Activated T-cell treated with anti-CD3 and anti-CD28 coated beads, Interleukin-2, amount 50 U/mL, for 24 hours (primary cell): ENCODE measurements around the gene ZSCAN22.

Experiments used
- DNase-seq: peaks from one replicate; pipeline ENCODE4 v3.0.0-alpha.2; 2020
- H3K27ac Mint-ChIP-seq: 2 replicates; pipeline ENCODE4 v1.8.0; 2020; ENCODE audit warnings: mild to moderate bottlenecking, mixed read lengths
- H3K27me3 Mint-ChIP-seq: 2 replicates; pipeline ENCODE4 v1.8.0; 2020; ENCODE audit warnings: mixed read lengths
- H3K36me3 Mint-ChIP-seq: 2 replicates; pipeline ENCODE4 v1.8.0; 2020; ENCODE audit warnings: low read depth, mixed read lengths
- H3K4me1 Mint-ChIP-seq: 2 replicates; pipeline ENCODE4 v1.8.0; 2020; ENCODE audit warnings: low read depth, mixed read lengths
- H3K4me3 Mint-ChIP-seq: 2 replicates; pipeline ENCODE4 v1.8.0; 2020; ENCODE audit warnings: mild to moderate bottlenecking, moderate library complexity, mixed read lengths
- H3K9me3 Mint-ChIP-seq: 2 replicates; pipeline ENCODE4 v1.8.0; 2020; ENCODE audit warnings: mixed read lengths

Gene ZSCAN22

GRCh38 chr19:58326914-58327726 lies at the start of gene ZSCAN22:
TSS of gene ZSCAN22 (plus strand) at chr19:58326994. CDS start at chr19:58334803, 7,809 bp downstream.
- no peak within 1 kb of the TSS for H3K4me3 Mint-ChIP-seq
- DNase-seq = peak; percentile 92
- no peaks in the 10 kb centered on the region for H3K27me3 Mint-ChIP-seq
- no peaks in the 10 kb centered on the region for H3K9me3 Mint-ChIP-seq
- no peaks in the 10 kb centered on the region for H3K4me1 Mint-ChIP-seq
- H3K36me3 Mint-ChIP-seq = peaks cover 4% of the 10 kb centered on the region
- no peak within 1 kb of the TSS for H3K27ac Mint-ChIP-seq

- Mint-ChIP-seq H3K36me3 (peaks cover 94% of the 10 kb centered on the region), H3K27ac (no peak overlapping the region), H3K9me3 (peaks cover 39% of the 10 kb centered on the region), H3K4me3 (peak overlapping the region; percentile 95), H3K27me3 (no peaks in the 10 kb centered on the region), H3K4me1 (peaks cover 45% of the 10 kb centered on the region)
- no peak for DNase-seq
Observed at GRCh38 chr19:58277197-58277596, 49.6 kb upstream of the ZSCAN22 start.

- Mint-ChIP-seq H3K9me3 (peaks cover 39% of the 10 kb centered on the region), H3K36me3 (peaks cover 90% of the 10 kb centered on the region), H3K4me1 (peaks cover 47% of the 10 kb centered on the region)
Observed at GRCh38 chr19:58277748-58278540, 48.9 kb upstream of the ZSCAN22 start.

GRCh38 chr19:58278541-58279041 lies 48.2 kb upstream of the ZSCAN22 start, which contains the start of gene ZNF8:
TSS of gene ZNF8 (plus strand) at chr19:58278955. CDS start at chr19:58279082, 127 bp downstream.
- DNase-seq = peak; percentile 97
- Mint-ChIP-seq H3K27me3 (no peaks in the 10 kb centered on the region), H3K9me3 (peaks cover 41% of the 10 kb centered on the region), H3K4me3 (peak within 1 kb of the TSS; percentile 95), H3K4me1 (peaks cover 47% of the 10 kb centered on the region), H3K27ac (peak within 1 kb of the TSS; percentile 98), H3K36me3 (peaks cover 90% of the 10 kb centered on the region)

More at GRCh38 chr19:58277748-58278540, 48.9 kb upstream of the ZSCAN22 start:
- Mint-ChIP-seq H3K27me3 (no peaks in the 10 kb centered on the region), H3K4me3 (peak overlapping the region; percentile 95), H3K27ac (peak overlapping the region; percentile 98)
- no peak for DNase-seq

GRCh38 chr19:58279042-58279924 lies 47.5 kb upstream of the ZSCAN22 start:
- Mint-ChIP-seq H3K36me3 (peaks cover 90% of the 10 kb centered on the region), H3K4me1 (peaks cover 47% of the 10 kb centered on the region), H3K4me3 (peak overlapping the region; percentile 95), H3K27ac (peak overlapping the region; percentile 98), H3K27me3 (no peaks in the 10 kb centered on the region), H3K9me3 (peaks cover 38% of the 10 kb centered on the region)
- no peak for DNase-seq

- Mint-ChIP-seq H3K36me3 (peaks cover 89% of the 10 kb centered on the region), H3K4me3 (peak overlapping the region; percentile 95), H3K9me3 (peaks cover 34% of the 10 kb centered on the region), H3K4me1 (peaks cover 47% of the 10 kb centered on the region), H3K27me3 (no peaks in the 10 kb centered on the region), H3K27ac (peak overlapping the region; percentile 3)
- no peak for DNase-seq
Observed at GRCh38 chr19:58279925-58280316, 46.9 kb upstream of the ZSCAN22 start.

GRCh38 chr19:58284199-58284598 lies 42.6 kb upstream of the ZSCAN22 start:
- peaks cover 91% of the 10 kb centered on the region for H3K36me3 Mint-ChIP-seq
- H3K4me1 Mint-ChIP-seq = peaks cover 29% of the 10 kb centered on the region
- no peak overlapping the region for H3K27ac Mint-ChIP-seq
- H3K27me3 Mint-ChIP-seq = no peaks in the 10 kb centered on the region
- no peak overlapping the region for H3K4me3 Mint-ChIP-seq
- peaks cover 31% of the 10 kb centered on the region for H3K9me3 Mint-ChIP-seq
- DNase-seq = no peak

- Mint-ChIP-seq H3K4me1 (no peaks in the 10 kb centered on the region), H3K36me3 (peaks cover 100% of the 10 kb centered on the region), H3K4me3 (no peak overlapping the region), H3K27me3 (no peaks in the 10 kb centered on the region), H3K27ac (no peak overlapping the region), H3K9me3 (peaks cover 47% of the 10 kb centered on the region)
- DNase-seq = no peak
Observed at GRCh38 chr19:58291943-58292342, 34.9 kb upstream of the ZSCAN22 start.

GRCh38 chr19:58294743-58295374 lies 31.9 kb upstream of the ZSCAN22 start:
- no peak for DNase-seq
- Mint-ChIP-seq H3K36me3 (peaks cover 95% of the 10 kb centered on the region), H3K27ac (no peak overlapping the region), H3K9me3 (peaks cover 47% of the 10 kb centered on the region), H3K27me3 (no peaks in the 10 kb centered on the region), H3K4me3 (no peak overlapping the region), H3K4me1 (no peaks in the 10 kb centered on the region)

- DNase-seq = no peak
- Mint-ChIP-seq H3K27me3 (no peaks in the 10 kb centered on the region), H3K36me3 (peaks cover 95% of the 10 kb centered on the region), H3K4me1 (no peaks in the 10 kb centered on the region), H3K27ac (no peak overlapping the region), H3K4me3 (no peak overlapping the region), H3K9me3 (peaks cover 54% of the 10 kb centered on the region)
Observed at GRCh38 chr19:58296104-58296503, 30.7 kb upstream of the ZSCAN22 start.

- peaks cover 88% of the 10 kb centered on the region for H3K36me3 Mint-ChIP-seq
- H3K27me3 Mint-ChIP-seq = no peaks in the 10 kb centered on the region
- no peak for DNase-seq
- no peak overlapping the region for H3K27ac Mint-ChIP-seq
- peaks cover 14% of the 10 kb centered on the region for H3K4me1 Mint-ChIP-seq
- no peak overlapping the region for H3K4me3 Mint-ChIP-seq
- H3K9me3 Mint-ChIP-seq = peaks cover 40% of the 10 kb centered on the region
Observed at GRCh38 chr19:58300620-58301019, 26.2 kb upstream of the ZSCAN22 start.

GRCh38 chr19:58304255-58304654 lies 22.5 kb upstream of the ZSCAN22 start:
- Mint-ChIP-seq H3K4me3 (peak overlapping the region; percentile 99), H3K27ac (peak overlapping the region; percentile 99), H3K36me3 (peaks cover 92% of the 10 kb centered on the region), H3K27me3 (no peaks in the 10 kb centered on the region), H3K4me1 (peaks cover 46% of the 10 kb centered on the region), H3K9me3 (peaks cover 34% of the 10 kb centered on the region)
- no peak for DNase-seq

GRCh38 chr19:58304748-58305064 lies 22.1 kb upstream of the ZSCAN22 start:
- H3K4me3 Mint-ChIP-seq = peak overlapping the region; percentile 99
- no peak for DNase-seq
- peaks cover 93% of the 10 kb centered on the region for H3K36me3 Mint-ChIP-seq
- no peaks in the 10 kb centered on the region for H3K27me3 Mint-ChIP-seq
- peak overlapping the region; percentile 99 for H3K27ac Mint-ChIP-seq
- peaks cover 33% of the 10 kb centered on the region for H3K9me3 Mint-ChIP-seq
- peaks cover 49% of the 10 kb centered on the region for H3K4me1 Mint-ChIP-seq
